Panc1 (cell line): ENCODE measurements around the gene CNTNAP4. TPM values are rescaled to one million over a fixed set of nuclear protein-coding genes. Genes with fewer than 3 reads are reported as not detected.

Experiments
- ATAC-seq: fragments of 200-7000 bp; cut with Tn5 transposase; 2 replicates; pipeline ENCODE4 v1.9.1; 2020; ENCODE audit warnings: mild to moderate bottlenecking, moderate library complexity
- BruUV-seq: library from RNA; stranded (reverse); fragments of 400-500 nt; replicated peaks from 2 replicates; lab custom pipeline; 2021; lab: Mats Ljungman, UMichigan
- CTCF ChIA-PET: fragments of 300-600 bp; sonication (Branson Sonifier 250); formaldehyde crosslinking; loops from one replicate; lab custom pipeline; 2022; ENCODE audit warnings: antibody characterized with exemption; lab: Charles Lee
- POLR2A ChIA-PET: fragments of 300-600 bp; sonication (Branson Sonifier 250); formaldehyde crosslinking; loops from one replicate; lab custom pipeline; 2022; ENCODE audit warnings: antibody characterized with exemption; lab: Charles Lee
- DNase-seq: peaks from one replicate; pipeline ENCODE4 v3.0.0-alpha.2; 2010; ENCODE audit warnings: low read depth, low spot score
- H3K27ac ChIP-seq: 2 replicates; pipeline ENCODE4 v1.5.1; 2011; ENCODE audit warnings: mild to moderate bottlenecking, low read length, inconsistent platforms
- H3K27me3 ChIP-seq: fragments of 200-500 bp; sonication (Bioruptor generic); 2 replicates; pipeline ENCODE4 v1.6.0; 2014; ENCODE audit warnings: low read length, inconsistent platforms; ENCODE audit not compliant: control insufficient read depth, insufficient read depth
- H3K36me3 ChIP-seq: fragments of 200-500 bp; sonication (Bioruptor generic); 2 replicates; pipeline ENCODE4 v1.5.1; 2014; ENCODE audit warnings: inconsistent platforms, mild to moderate bottlenecking, low read length, moderate library complexity; ENCODE audit not compliant: control insufficient read depth, insufficient read depth
- H3K4me1 ChIP-seq: 2 replicates; pipeline ENCODE4 v1.5.1; 2011; ENCODE audit warnings: inconsistent platforms, mild to moderate bottlenecking, low read length, moderate library complexity; ENCODE audit not compliant: control insufficient read depth, insufficient read depth
- H3K4me3 ChIP-seq, 2 experiments: 2 replicates each; pipeline ENCODE4 v1.5.1; 2011 to 2012; ENCODE audit warnings: low read depth in 2 of 2, low read length in 2 of 2, mild to moderate bottlenecking in 2 of 2, inconsistent platforms in 1 of 2, moderate library complexity in 1 of 2
- H3K9me3 ChIP-seq: fragments of 200-500 bp; sonication (Bioruptor generic); 2 replicates; pipeline ENCODE4 v1.5.1; 2014; ENCODE audit warnings: low read depth, mild to moderate bottlenecking, inconsistent platforms, low read length, moderate library complexity; ENCODE audit not compliant: control insufficient read depth, insufficient read depth
- CTCF ChIP-seq: fragments of 450-650 bp; IDR thresholded peaks from 2 replicates; pipeline ENCODE4 v1.5.1; 2017; ENCODE audit warnings: mild to moderate bottlenecking
- POLR2AphosphoS5 ChIP-seq: IDR thresholded peaks from 2 replicates; pipeline ENCODE4 v1.6.1; 2012; ENCODE audit warnings: mild to moderate bottlenecking, low read depth, low read length, moderate library complexity
- REST ChIP-seq, 2 experiments: IDR thresholded peaks; 2 replicates each; pipeline ENCODE4 v1.6.1; 2011 to 2012; ENCODE audit warnings: low read depth in 2 of 2, control low read depth in 1 of 2, low read length in 1 of 2, mild to moderate bottlenecking in 1 of 2, moderate library complexity in 1 of 2; ENCODE audit not compliant: insufficient read depth in 1 of 2
- SIN3A ChIP-seq: IDR thresholded peaks from 2 replicates; pipeline ENCODE4 v1.6.1; 2012; ENCODE audit warnings: low read depth, mild to moderate bottlenecking, low read length, moderate library complexity, borderline replicate concordance; ENCODE audit not compliant: insufficient read depth
- TCF7L2 ChIP-seq: IDR thresholded peaks from 2 replicates; pipeline ENCODE4 v1.6.1; 2011; ENCODE audit warnings: mild to moderate bottlenecking, low read depth, low read length, inconsistent platforms
- in situ Hi-C: cut with HindIII; loops from 2 replicates; pipeline ENCODE4 v1.10.0; 2016; ENCODE audit warnings: low sequenced_read_pairs, low pct_unique_long_range_greater_than_20kb
- intact Hi-C: fragments of 100-400 bp; cut with micrococcal nuclease; formaldehyde crosslinking; loops from one replicate; pipeline ENCODE4 v1.10.0; 2022; ENCODE audit not compliant: unreplicated experiment
- total RNA-seq: library from RNA; stranded (reverse); gene quantifications from one replicate; pipeline ENCODE4 v1.2.1, GENCODE V29; 2021; ENCODE audit not compliant: unreplicated experiment

Gene CNTNAP4
- total RNA-seq, 1 experiment from 2014 or later, result not detected

GRCh38 chr16:76446251-76446650 is 169.1 kb downstream of the CNTNAP4 start:
- POLR2A ChIA-PET, result no interaction called here
- ATAC-seq (no peak), DNase-seq (no peak)
- CTCF ChIA-PET, result no interaction called here
- in situ Hi-C loops, result no loop called here
- TF ChIP-seq SIN3A, result no peak
- TF ChIP-seq TCF7L2, result no peak
- TF ChIP-seq POLR2AphosphoS5, result no peak
- TF ChIP-seq REST (IDR thresholded peaks at IDR 0.05; ENCODE audit: insufficient read depth in 1 of 2, low read depth in 2 of 2, low read length in 1 of 2), result no peak
- TF ChIP-seq CTCF, result no peak
- no peaks in the 10 kb centered on the region for H3K27me3 ChIP-seq
- H3K4me3 ChIP-seq, result no peak overlapping the region
- intact Hi-C loops, result no loop called here
- no peaks in the 10 kb centered on the region for H3K36me3 ChIP-seq
- no TSS peak for BruUV-seq
- no peaks in the 10 kb centered on the region for H3K4me1 ChIP-seq
- no peak overlapping the region for H3K27ac ChIP-seq
- no peaks in the 10 kb centered on the region for H3K9me3 ChIP-seq

- H3K36me3 ChIP-seq, result no peaks in the 10 kb centered on the region
- in situ Hi-C loops, result no loop called here
- H3K27ac ChIP-seq, result no peak overlapping the region
- ATAC-seq (no peak), DNase-seq (no peak)
- H3K9me3 ChIP-seq, result no peaks in the 10 kb centered on the region
- H3K4me1 ChIP-seq, result no peaks in the 10 kb centered on the region
- no peaks in the 10 kb centered on the region for H3K27me3 ChIP-seq
- H3K4me3 ChIP-seq, result no peak overlapping the region
- POLR2A ChIA-PET, result no interaction called here
- intact Hi-C loops, result no loop called here
- BruUV-seq, result no TSS peak
- CTCF ChIA-PET, result no interaction called here
- no peak for TF ChIP-seq CTCF
- no peak for TF ChIP-seq REST (IDR thresholded peaks at IDR 0.05; ENCODE audit: insufficient read depth in 1 of 2, low read depth in 2 of 2, low read length in 1 of 2)
- no peak for TF ChIP-seq SIN3A
- TF ChIP-seq POLR2AphosphoS5, result no peak
- TF ChIP-seq TCF7L2, result no peak
These were observed 173.7 kb downstream of the CNTNAP4 start for GRCh38 chr16:76450890-76451289.
